Neural cell (in vitro differentiated cells): ENCODE data around the gene CDH4. TPM values are rescaled to one million over a fixed set of nuclear protein-coding genes. Genes with fewer than 3 reads are reported as not detected.

Experiments used
- H2AFZ ChIP-seq: fragments of 200-600, 300-800 bp; sonication (generic), shearing (Covaris generic); 2 replicates; pipeline ENCODE4 v1.6.0; 2014; ENCODE audit warnings: low read depth, mild to moderate bottlenecking, antibody characterized with exemption, low read length, moderate library complexity
- H3F3A ChIP-seq: fragments of 200-600 bp; shearing (Covaris generic); 2 replicates; pipeline ENCODE4 v1.6.1; 2016; ENCODE audit warnings: mild to moderate bottlenecking, moderate library complexity, mixed read lengths, antibody characterized with exemption, low read length; ENCODE audit not compliant: insufficient read depth, poor library complexity, severe bottlenecking
- H3K27ac ChIP-seq: fragments of 200-600, 300-800 bp; sonication (generic), shearing (Covaris generic); 2 replicates; pipeline ENCODE4 v1.5.1; 2014; ENCODE audit warnings: mild to moderate bottlenecking, low read length, moderate library complexity
- H3K27me3 ChIP-seq: fragments of 300-800, 200-600 bp; sonication (generic), shearing (Covaris generic); 2 replicates; pipeline ENCODE4 v1.6.0; 2014; ENCODE audit warnings: mild to moderate bottlenecking, low read depth, low read length, moderate library complexity; ENCODE audit not compliant: insufficient read depth
- H3K36me3 ChIP-seq: fragments of 300-800, 200-600 bp; sonication (generic), shearing (Covaris generic); 2 replicates; pipeline ENCODE4 v1.5.1; 2014; ENCODE audit warnings: mild to moderate bottlenecking, antibody characterized with exemption, low read length, moderate library complexity; ENCODE audit not compliant: insufficient read depth
- H3K4me2 ChIP-seq: fragments of 300-800, 200-600 bp; sonication (generic), shearing (Covaris generic); 2 replicates; pipeline ENCODE4 v1.6.0; 2014; ENCODE audit warnings: mild to moderate bottlenecking, low read length
- H3K4me3 ChIP-seq: fragments of 300-800, 200-600 bp; sonication (generic), shearing (Covaris generic); 2 replicates; pipeline ENCODE4 v1.5.1; 2014; ENCODE audit warnings: mild to moderate bottlenecking, low read length, moderate library complexity
- H3K79me2 ChIP-seq: fragments of 200-600 bp; shearing (Covaris generic); replicated peaks from 2 replicates; pipeline ENCODE4 v1.6.0; 2014; ENCODE audit warnings: mild to moderate bottlenecking, low read length, moderate library complexity; ENCODE audit not compliant: insufficient read depth
- H3K9ac ChIP-seq: fragments of 300-800, 200-600 bp; sonication (generic), shearing (Covaris generic); 2 replicates; pipeline ENCODE4 v1.6.1; 2016; ENCODE audit warnings: mild to moderate bottlenecking, low read length, mixed read lengths
- H3K9me2 ChIP-seq: fragments of 200-600 bp; shearing (Covaris generic); 2 replicates; pipeline ENCODE4 v1.6.1; 2016; ENCODE audit warnings: mild to moderate bottlenecking, low read length, mixed read lengths; ENCODE audit not compliant: insufficient read depth
- H3K9me3 ChIP-seq: fragments of 200-600, 300-800 bp; sonication (generic), shearing (Covaris generic); 2 replicates; pipeline ENCODE4 v1.6.1; 2016; ENCODE audit warnings: mild to moderate bottlenecking, mixed run types, low read length, moderate library complexity, mixed read lengths
- H4K20me1 ChIP-seq: fragments of 200-600 bp; shearing (Covaris generic); 2 replicates; pipeline ENCODE4 v1.6.1; 2016; ENCODE audit warnings: mild to moderate bottlenecking, mixed run types; ENCODE audit not compliant: insufficient read depth
- CTCF ChIP-seq: fragments of 450-650 bp; IDR thresholded peaks from 2 replicates; pipeline ENCODE4 v1.5.1; 2014; ENCODE audit warnings: antibody characterized with exemption, mild to moderate bottlenecking, moderate library complexity; ENCODE audit not compliant: poor library complexity, severe bottlenecking
- EP300 ChIP-seq: fragments of 450-650 bp; conservative IDR thresholded peaks from 2 replicates; pipeline ENCODE4 v1.6.1; 2014; ENCODE audit warnings: antibody characterized with exemption, mild to moderate bottlenecking, moderate library complexity; ENCODE audit not compliant: poor library complexity, severe bottlenecking
- EZH2 ChIP-seq: fragments of 200-600, 300-800 bp; shearing (Covaris generic), sonication (generic); IDR thresholded peaks from 2 replicates; pipeline ENCODE4 v1.6.1; 2014; ENCODE audit warnings: antibody characterized with exemption, low read length, borderline replicate concordance, mild to moderate bottlenecking; ENCODE audit not compliant: insufficient read depth, poor library complexity, severe bottlenecking
- MXI1 ChIP-seq: fragments of 450-650 bp; conservative IDR thresholded peaks from 2 replicates; pipeline ENCODE4 v1.6.1; 2014; ENCODE audit warnings: antibody characterized with exemption, mild to moderate bottlenecking; ENCODE audit not compliant: poor library complexity, severe bottlenecking
- POLR2AphosphoS5 ChIP-seq: IDR thresholded peaks from 2 replicates; pipeline ENCODE4 v1.6.1; 2012
- RAD21 ChIP-seq: fragments of 450-650 bp; conservative IDR thresholded peaks from 2 replicates; pipeline ENCODE4 v1.6.1; 2014; ENCODE audit warnings: antibody characterized with exemption, mild to moderate bottlenecking, moderate library complexity
- REST ChIP-seq: IDR thresholded peaks from 2 replicates; pipeline ENCODE4 v1.6.1; 2012; ENCODE audit warnings: borderline replicate concordance
- SMC3 ChIP-seq: fragments of 450-650 bp; conservative IDR thresholded peaks from 2 replicates; pipeline ENCODE4 v1.6.1; 2014; ENCODE audit warnings: antibody characterized with exemption, mild to moderate bottlenecking, moderate library complexity; ENCODE audit not compliant: poor library complexity
- TAF1 ChIP-seq: IDR thresholded peaks from 2 replicates; pipeline ENCODE4 v1.6.1; 2012; ENCODE audit warnings: low read depth
- polyA plus RNA-seq: library from polyadenylated mRNA; depleted of rRNA; stranded (reverse); fragments of >200 nt; gene quantifications from 2 replicates; pipeline ENCODE4 v1.2.3, GENCODE V29; 2014

CDH4 gene
- polyA plus RNA-seq, 1 donor from 2014 or later, result 24.6 TPM

- H3K27me3 ChIP-seq, result no peaks in the 10 kb centered on the region
- no peaks in the 10 kb centered on the region for H3K36me3 ChIP-seq
- H3F3A ChIP-seq, result no peaks in the 10 kb centered on the region
- TF ChIP-seq REST, result no peak
- TF ChIP-seq SMC3, result no peak
- no peak for TF ChIP-seq RAD21
- TF ChIP-seq CTCF, result no peak
- no peak for TF ChIP-seq TAF1
- no peak for TF ChIP-seq MXI1
- no peak for TF ChIP-seq POLR2AphosphoS5
- no peak for TF ChIP-seq EP300
- no peak for TF ChIP-seq EZH2
- H4K20me1 ChIP-seq, result no peaks in the 10 kb centered on the region
- no peak overlapping the region for H3K27ac ChIP-seq
- no peaks in the 10 kb centered on the region for H3K79me2 ChIP-seq
- no peak overlapping the region for H3K4me3 ChIP-seq
- no peaks in the 10 kb centered on the region for H3K9me3 ChIP-seq
- H2AFZ ChIP-seq, result no peak overlapping the region
- no peak overlapping the region for H3K4me2 ChIP-seq
- no peak overlapping the region for H3K9ac ChIP-seq
- H3K9me2 ChIP-seq, result no peaks in the 10 kb centered on the region
These were observed 544.7 kb downstream of the CDH4 start for GRCh38 chr20:61796738-61797137.

GRCh38 chr20:61797200-61797599 is 545.1 kb downstream of the CDH4 start:
- H3F3A ChIP-seq, result no peaks in the 10 kb centered on the region
- H3K79me2 ChIP-seq, result no peaks in the 10 kb centered on the region
- H3K27me3 ChIP-seq, result no peaks in the 10 kb centered on the region
- no peaks in the 10 kb centered on the region for H3K9me3 ChIP-seq
- TF ChIP-seq TAF1, result no peak
- no peak for TF ChIP-seq SMC3
- no peak for TF ChIP-seq EZH2
- H3K4me2 ChIP-seq, result no peak overlapping the region
- no peaks in the 10 kb centered on the region for H3K9me2 ChIP-seq
- no peak overlapping the region for H3K27ac ChIP-seq
- no peak overlapping the region for H3K9ac ChIP-seq
- no peaks in the 10 kb centered on the region for H3K36me3 ChIP-seq
- no peak overlapping the region for H3K4me3 ChIP-seq
- H4K20me1 ChIP-seq, result no peaks in the 10 kb centered on the region
- no peak overlapping the region for H2AFZ ChIP-seq

- no peaks in the 10 kb centered on the region for H3K36me3 ChIP-seq
- H3K27ac ChIP-seq, result no peak overlapping the region
- no peaks in the 10 kb centered on the region for H3K9me3 ChIP-seq
These were observed 545.9 kb downstream of the CDH4 start for GRCh38 chr20:61797971-61798411.

More at GRCh38 chr20:61797971-61798411, 545.9 kb downstream of the CDH4 start:
- H3K9me2 ChIP-seq, result no peaks in the 10 kb centered on the region
- H3K27me3 ChIP-seq, result no peaks in the 10 kb centered on the region
- H2AFZ ChIP-seq, result no peak overlapping the region
- H3K9ac ChIP-seq, result no peak overlapping the region
- H4K20me1 ChIP-seq, result no peaks in the 10 kb centered on the region
- no peak overlapping the region for H3K4me2 ChIP-seq
- H3F3A ChIP-seq, result no peaks in the 10 kb centered on the region
- H3K79me2 ChIP-seq, result no peaks in the 10 kb centered on the region
- no peak overlapping the region for H3K4me3 ChIP-seq
- TF ChIP-seq EZH2 (no peak), RAD21 (no peak), CTCF (no peak), REST (no peak), SMC3 (no peak), MXI1 (no peak), EP300 (no peak), TAF1 (no peak), POLR2AphosphoS5 (no peak)
